AG04450 (cell line): ENCODE results near the gene ZCCHC7. TPM values are rescaled to one million over a fixed set of nuclear protein-coding genes. Genes with fewer than 3 reads are reported as not detected.
"Not testable (repeated sequence)": the region's sequence is repeated elsewhere in the genome, so short reads cannot be mapped to it uniquely, and the experiment has no call there.

ENCODE experiments used
- CTCF ChIA-PET: fragments of 300-600, 350-600 bp; formaldehyde crosslinking; extraction: SDS; loops from one replicate; lab custom pipeline; 2022; ENCODE audit warnings: antibody characterized with exemption, inconsistent platforms; lab: Charles Lee
- POLR2A ChIA-PET: fragments of 350-600 bp; formaldehyde crosslinking; extraction: SDS; loops from one replicate; lab custom pipeline; 2021; ENCODE audit warnings: antibody characterized with exemption, inconsistent platforms; lab: Yijun Ruan, JAX
- DNase-seq: peaks from one replicate; pipeline ENCODE4 v3.0.0-alpha.2; 2011; ENCODE audit warnings: low read depth, low spot score
- H3K27ac ChIP-seq: one replicate; pipeline ENCODE4 v1.5.1; 2012; ENCODE audit warnings: low read depth, low read length, control low read depth
- H3K27me3 ChIP-seq: one replicate; pipeline ENCODE4 v1.6.0; 2012; ENCODE audit warnings: low read length; ENCODE audit not compliant: control insufficient read depth, insufficient read depth
- H3K4me3 ChIP-seq: 2 replicates; pipeline ENCODE4 v1.5.1; 2011; ENCODE audit warnings: mild to moderate bottlenecking, low read depth, low read length, control low read depth
- H3K9me3 ChIP-seq: 2 replicates; pipeline ENCODE4 v1.5.1; 2012; ENCODE audit warnings: low read length; ENCODE audit not compliant: control insufficient read depth, insufficient read depth
- polyA plus RNA-seq: library from polyadenylated mRNA; depleted of rRNA; stranded (reverse); fragments of >200 nt; gene quantifications from 2 replicates; pipeline ENCODE4 v1.2.3, GENCODE V29; 2011
- TF ChIP-seq, protein P1 (sequence below): IDR thresholded peaks from 2 replicates; pipeline ENCODE4 v1.5.1; 2011; ENCODE audit warnings: low read depth, low read length, control low read depth, inconsistent platforms

Gene ZCCHC7
- polyA plus RNA-seq, 1 experiment, result 21.6 TPM

DNA sequence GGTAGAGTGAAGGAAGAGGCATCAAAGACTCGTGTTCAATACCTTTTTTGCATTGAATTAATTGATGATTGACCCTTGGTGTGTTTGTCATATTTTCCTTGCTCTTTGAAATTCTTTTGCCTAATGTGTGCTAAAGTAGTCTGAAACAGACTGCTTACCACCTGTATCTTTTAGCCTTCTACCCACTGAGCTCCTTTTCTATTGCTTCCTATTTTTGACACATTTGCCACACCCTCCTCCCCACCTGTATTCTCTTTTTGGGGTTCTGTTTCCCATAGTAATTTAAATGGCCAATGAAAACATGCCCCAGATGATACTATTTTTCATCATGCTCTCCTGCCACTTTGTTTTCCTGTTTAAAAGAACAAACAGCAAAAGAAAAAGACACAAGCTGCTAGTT, 78.5 kb downstream of the ZCCHC7 start:
- CTCF ChIA-PET, result interaction anchor here (0.6 kb wide), 1 partner anchor 217 kb away, joined by 7 read pairs; no protein-coding TSS in a partner anchor
- H3K27me3 ChIP-seq, result no peaks in the 10 kb centered on the region
- H3K27ac ChIP-seq, result no peak overlapping the region
- TF ChIP-seq, protein P1, sequence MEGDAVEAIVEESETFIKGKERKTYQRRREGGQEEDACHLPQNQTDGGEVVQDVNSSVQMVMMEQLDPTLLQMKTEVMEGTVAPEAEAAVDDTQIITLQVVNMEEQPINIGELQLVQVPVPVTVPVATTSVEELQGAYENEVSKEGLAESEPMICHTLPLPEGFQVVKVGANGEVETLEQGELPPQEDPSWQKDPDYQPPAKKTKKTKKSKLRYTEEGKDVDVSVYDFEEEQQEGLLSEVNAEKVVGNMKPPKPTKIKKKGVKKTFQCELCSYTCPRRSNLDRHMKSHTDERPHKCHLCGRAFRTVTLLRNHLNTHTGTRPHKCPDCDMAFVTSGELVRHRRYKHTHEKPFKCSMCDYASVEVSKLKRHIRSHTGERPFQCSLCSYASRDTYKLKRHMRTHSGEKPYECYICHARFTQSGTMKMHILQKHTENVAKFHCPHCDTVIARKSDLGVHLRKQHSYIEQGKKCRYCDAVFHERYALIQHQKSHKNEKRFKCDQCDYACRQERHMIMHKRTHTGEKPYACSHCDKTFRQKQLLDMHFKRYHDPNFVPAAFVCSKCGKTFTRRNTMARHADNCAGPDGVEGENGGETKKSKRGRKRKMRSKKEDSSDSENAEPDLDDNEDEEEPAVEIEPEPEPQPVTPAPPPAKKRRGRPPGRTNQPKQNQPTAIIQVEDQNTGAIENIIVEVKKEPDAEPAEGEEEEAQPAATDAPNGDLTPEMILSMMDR, result no peak
- no peak for DNase-seq
- no peak overlapping the region for H3K4me3 ChIP-seq
- no peaks in the 10 kb centered on the region for H3K9me3 ChIP-seq
- POLR2A ChIA-PET, result interaction anchor here (0.7 kb wide), 1 partner anchor 47 kb away, joined by 5 read pairs; no protein-coding TSS in a partner anchor

DNA sequence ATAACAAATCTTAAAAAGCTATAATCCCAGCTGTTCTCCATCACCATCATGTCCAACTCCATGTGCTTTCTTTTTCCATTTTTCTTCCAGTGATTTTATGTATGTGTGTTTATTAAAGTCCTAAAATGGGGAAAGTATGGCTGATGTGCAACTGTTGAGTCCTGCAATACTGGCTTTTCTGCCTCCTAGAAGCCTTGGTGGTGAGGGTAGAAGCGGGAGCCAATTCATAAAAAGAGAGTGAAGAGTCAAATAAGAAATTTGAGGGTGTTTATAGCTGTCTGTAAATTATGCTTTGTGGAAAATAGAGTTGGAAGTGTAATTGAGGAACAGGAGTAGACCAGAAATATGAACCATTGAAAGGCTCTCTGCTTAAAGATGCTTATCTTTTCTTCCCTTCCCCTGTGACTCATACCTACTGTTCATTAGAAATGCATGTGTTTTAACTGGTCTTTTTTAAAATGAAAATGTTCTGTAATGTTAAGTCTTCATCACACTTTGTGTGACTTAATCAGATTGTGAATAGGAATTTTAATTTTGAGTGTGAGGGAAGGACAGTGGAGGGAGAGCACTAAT, 80.1 kb downstream of the ZCCHC7 start:
- H3K27me3 ChIP-seq, result no peaks in the 10 kb centered on the region
- ChIA-PET POLR2A (no interaction called here), CTCF (no interaction called here)
- no peak overlapping the region for H3K27ac ChIP-seq
- H3K4me3 ChIP-seq, result no peak overlapping the region
- TF ChIP-seq, protein P1, result no peak
- no peaks in the 10 kb centered on the region for H3K9me3 ChIP-seq
- no peak for DNase-seq

DNA sequence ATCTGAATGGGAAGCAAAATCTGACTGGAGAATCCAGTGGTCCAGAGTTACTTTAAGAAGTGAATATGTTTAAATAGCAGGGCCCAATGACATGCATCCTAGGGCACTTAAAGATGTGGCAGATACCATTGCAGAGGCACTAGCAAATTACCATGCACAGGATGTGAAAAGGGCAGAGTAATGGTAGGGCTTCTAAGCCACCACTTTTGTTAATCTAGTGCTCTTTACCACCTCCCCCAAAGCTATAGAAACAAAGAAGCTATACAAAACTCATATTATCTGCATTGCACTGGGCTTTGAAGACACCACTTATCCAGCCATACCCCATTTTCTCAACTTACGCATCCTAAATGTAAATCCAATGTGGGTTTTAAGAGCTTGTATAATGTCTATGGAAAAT, 81.2 kb downstream of the ZCCHC7 start:
- no peak overlapping the region for H3K4me3 ChIP-seq
- DNase-seq, result no peak
- CTCF ChIA-PET, result no interaction called here
- no peaks in the 10 kb centered on the region for H3K27me3 ChIP-seq
- H3K27ac ChIP-seq, result no peak overlapping the region
- no peaks in the 10 kb centered on the region for H3K9me3 ChIP-seq
- TF ChIP-seq, protein P1, result no peak
- POLR2A ChIA-PET, result no interaction called here

DNA sequence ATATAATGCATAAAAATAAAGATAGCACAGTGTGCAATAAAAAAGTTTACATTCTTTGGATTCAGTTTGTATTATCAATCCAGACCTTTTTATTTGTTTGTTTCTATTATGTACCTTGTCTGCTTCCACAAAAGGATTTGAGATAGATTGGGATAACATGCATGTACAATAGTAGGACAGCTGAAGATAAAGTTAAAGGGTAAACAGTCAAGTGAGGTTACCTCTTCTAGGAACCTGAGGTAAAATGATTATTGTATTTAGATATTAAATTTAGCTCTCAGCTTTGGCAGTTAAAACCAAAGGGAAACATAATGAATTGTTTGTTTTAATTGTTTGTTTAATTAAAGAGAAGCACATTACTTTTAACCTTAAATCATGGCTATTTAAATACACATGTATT, 81.7 kb downstream of the ZCCHC7 start:
- DNase-seq, result no peak
- no peak overlapping the region for H3K4me3 ChIP-seq
- H3K27ac ChIP-seq, result no peak overlapping the region
- no peaks in the 10 kb centered on the region for H3K9me3 ChIP-seq
- TF ChIP-seq, protein P1, result no peak
- ChIA-PET POLR2A (no interaction called here), CTCF (no interaction called here)
- H3K27me3 ChIP-seq, result no peaks in the 10 kb centered on the region

DNA sequence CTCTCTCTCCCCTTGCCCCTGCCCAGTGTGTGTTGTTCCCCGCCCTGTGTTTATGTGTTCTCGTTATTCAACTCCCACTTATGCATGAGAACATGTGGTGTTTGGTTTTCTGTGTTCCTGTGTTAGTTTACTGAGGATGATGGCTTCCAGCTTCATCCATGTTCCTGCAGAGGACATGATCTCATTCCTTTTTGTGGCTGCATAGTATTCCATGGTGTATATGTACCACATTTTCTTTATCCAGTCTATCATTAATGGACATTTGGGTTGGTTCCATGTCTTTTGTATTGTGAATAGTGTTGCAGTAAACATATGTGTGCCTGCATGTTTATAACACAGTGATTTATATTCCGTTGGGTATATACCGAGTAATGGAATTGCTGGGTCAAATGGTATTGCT, 83.1 kb downstream of the ZCCHC7 start:
- H3K27ac ChIP-seq, H3K4me3 ChIP-seq, POLR2A ChIA-PET, CTCF ChIA-PET, H3K27me3 ChIP-seq, DNase-seq, H3K9me3 ChIP-seq: not testable (repeated sequence)
